Jurkat, Clone E6-1 (cell line): ENCODE data around the gene GALNT10.

Experiments used
- DNase-seq: peaks from one replicate; pipeline ENCODE4 v3.0.0-alpha.2; 2011; ENCODE audit warnings: low read depth, low spot score
- H3K4me3 ChIP-seq: 2 replicates; pipeline ENCODE4 v1.5.1; 2011; ENCODE audit warnings: mild to moderate bottlenecking, low read length, control low read depth, moderate library complexity

Gene GALNT10

DNA sequence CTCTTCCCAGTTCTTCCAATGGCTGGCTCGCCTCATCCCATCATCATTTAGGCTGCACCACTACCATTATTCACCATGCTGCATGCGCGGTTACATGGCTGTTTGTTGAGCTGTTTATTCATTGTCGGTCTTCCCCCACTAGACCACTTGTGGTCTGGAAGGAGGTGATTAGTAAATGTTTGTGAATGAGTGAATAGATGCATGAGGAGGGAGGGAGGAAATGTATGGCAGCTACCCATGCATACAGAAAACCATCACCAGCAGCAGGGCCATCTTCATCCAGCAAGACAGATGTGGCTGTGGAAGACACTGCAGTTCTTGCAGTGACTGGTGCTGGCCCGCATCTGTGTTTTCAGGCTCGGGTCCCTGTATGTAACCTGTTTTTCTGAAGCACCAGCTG lies 141.9 kb downstream of the GALNT10 start:
- DNase-seq = no peak

DNA sequence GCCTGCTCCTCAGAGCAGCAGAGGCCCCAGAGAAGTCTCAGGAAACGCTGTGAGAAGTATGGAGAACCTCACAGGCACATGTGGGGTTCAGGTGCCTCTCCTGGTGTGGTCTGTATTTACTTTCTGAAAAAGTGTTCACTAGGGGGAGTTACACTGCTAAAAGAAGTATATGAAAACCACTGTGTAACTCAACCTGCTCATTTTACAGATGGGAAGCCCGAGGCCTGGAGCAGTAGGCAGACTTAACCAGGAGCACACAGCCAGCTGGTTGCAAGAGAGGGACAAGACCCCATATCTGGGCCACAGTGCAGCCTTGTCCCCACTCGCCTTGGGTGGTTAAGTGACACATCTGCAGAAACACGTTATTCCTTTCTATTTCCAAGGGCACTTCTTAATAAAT lies 142.5 kb downstream of the GALNT10 start:
- no peak for DNase-seq
- no peak overlapping the region for H3K4me3 ChIP-seq

More for the DNA sequence above, 141.9 kb downstream of the GALNT10 start:
- H3K4me3 ChIP-seq = no peak overlapping the region

DNA sequence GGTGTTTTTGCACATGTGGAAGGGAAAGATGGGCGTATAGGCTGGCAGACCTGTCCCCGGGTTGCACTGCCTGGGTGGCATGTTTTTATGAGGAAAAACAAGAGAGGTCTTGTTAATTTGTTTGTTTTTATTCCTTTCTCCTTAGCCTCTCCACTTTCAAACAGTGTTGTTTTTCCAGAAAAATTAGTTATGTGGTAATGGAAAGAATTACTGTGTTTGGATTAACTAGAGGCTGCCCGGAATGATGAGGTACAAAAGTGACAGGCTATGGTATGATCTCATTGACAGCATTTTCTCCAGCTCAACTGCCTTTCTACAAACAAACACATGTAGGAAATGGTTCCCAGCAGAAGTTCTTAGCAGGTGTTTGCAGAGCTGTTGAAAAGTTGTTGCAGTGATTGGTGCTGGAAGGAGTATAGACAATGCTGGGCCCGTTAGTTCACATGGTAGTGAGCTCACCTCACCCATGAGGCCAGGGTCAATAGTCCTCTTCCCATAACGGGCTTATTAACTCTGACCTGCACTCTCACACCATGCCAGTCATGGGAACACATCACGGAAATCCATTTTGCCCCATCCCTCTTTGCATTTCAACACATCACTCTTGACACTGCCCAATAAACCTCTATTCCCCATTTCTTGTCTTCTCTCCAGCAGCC lies 144.0 kb downstream of the GALNT10 start:
- no peak overlapping the region for H3K4me3 ChIP-seq
- no peak for DNase-seq

DNA sequence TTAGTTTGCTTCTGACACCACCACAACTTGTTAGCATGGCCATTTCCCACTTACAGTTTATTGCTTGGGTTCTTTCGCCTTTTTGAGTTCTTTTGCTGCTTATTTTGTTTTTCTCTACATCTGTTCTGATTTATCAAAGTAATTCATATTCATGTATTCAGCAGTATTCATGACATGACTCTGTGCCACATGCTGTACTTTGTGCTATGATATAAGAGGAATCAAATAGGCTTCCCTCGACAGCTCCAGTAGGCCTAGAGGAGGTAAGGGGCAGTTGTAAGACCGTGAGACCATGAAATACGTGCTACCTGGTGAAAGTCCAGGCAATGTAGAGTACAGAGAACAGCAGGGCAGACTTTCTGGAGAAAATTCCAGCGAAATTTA lies 144.5 kb downstream of the GALNT10 start:
- no peak overlapping the region for H3K4me3 ChIP-seq
- no peak for DNase-seq

DNA sequence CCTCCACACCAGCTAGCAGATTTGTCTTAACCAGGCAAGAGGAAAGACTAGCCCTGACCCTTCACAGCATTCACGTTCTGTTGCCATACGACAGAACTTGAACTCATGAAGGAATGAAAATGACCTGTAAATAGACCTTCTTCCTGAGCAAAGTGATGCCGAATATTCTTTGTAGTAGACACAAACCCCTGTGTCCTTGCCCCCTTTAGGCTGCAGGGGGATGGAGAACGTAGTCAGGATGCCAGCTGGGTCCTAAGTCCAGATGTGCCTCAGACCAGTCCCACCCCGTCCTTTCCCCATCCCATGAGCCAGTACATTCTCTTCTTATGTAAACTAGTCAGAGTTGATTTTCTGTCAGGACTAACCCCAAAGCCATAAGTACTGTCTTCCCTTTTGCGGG lies 151.1 kb downstream of the GALNT10 start:
- no peak overlapping the region for H3K4me3 ChIP-seq
- no peak for DNase-seq

DNA sequence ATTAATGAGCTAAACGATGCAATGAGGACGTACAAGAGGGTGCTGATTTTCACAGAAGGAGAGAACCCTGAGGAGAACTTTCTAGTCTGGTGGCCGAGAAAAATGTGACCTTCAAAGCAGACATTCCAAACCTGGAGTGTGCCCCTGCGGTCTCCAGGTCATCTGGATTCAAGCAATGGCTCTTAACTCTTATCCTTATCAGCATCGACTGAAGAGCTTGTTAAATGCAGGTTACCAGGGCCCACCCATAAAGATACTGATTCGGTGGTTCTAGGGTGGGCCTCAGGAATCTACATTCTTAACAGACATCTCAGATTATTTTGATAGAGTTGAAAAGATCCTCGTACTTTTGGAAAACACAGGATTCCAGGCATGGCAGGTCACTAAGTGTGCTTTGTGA lies 151.7 kb downstream of the GALNT10 start:
- DNase-seq = no peak
- H3K4me3 ChIP-seq = no peak overlapping the region

DNA sequence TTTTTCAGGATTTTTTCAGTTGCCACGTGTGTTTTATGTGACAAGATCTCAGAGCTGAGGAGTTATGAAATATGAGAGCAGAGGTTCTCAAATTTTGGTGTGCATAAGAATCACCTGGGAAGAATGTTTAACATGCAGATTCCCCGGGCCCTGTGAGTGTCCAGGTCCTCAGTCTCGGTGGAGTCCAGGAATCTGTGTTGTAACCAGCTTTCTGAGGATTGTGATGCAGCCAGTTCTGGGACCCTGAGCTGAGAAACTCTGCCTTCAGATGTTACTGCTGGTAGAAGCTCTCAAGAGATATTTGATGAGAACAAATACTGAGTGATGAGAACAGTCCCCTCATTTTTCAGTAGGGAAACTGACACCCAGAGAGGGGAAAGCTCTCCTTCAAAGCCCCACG lies 152.4 kb downstream of the GALNT10 start:
- DNase-seq = no peak
- H3K4me3 ChIP-seq = no peak overlapping the region

DNA sequence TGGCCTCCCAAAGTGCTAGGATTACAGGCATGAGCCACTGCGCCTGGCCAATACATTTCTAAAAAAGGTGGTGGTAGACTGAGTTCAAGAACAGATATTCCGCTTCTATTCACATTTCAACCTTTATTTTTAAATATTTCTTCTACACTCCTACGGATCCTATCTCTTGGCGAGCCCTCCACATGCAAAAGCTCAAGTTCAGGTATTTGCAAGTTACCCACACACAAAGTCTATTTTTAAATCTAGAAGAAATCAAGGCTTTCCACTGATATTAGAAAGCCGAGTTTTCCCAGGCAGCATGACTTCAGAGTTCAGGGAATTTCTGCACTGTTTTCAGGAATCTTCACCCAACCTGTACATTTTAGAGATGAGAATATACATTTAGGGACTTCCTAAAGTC lies 153.9 kb downstream of the GALNT10 start:
- no peak for DNase-seq
- H3K4me3 ChIP-seq = no peak overlapping the region

DNA sequence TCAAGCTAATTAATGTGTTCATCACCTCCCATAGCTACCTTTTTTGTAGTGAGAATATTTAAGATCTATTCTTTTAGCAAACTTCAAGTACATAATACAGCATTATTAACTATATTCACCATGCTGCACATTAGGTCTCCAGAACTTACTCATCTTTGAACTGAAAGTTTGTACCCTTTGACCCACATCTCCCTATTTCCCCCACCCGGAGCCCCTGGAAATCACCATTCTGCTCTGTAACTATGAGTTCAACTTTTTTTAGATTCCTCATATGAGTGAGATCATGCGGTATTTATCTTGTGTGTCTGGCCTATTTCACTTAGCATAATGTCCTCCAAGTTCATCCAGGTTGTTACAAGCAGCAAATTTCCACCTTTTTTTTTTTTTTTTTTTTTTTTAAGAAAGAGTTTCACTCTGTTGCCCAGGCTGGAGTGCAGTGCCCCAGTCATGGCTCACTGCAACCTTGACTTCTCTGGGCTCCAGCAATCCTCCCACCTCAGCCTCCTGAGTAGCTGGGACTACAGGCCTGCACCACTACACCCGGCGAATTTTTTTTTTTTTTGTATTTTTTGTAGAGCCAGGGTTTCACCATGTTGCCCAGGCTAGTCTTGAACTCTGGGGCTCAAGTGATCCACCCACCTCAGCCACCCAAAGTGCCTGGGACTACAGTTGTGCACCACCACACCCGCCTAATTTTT lies 154.9 kb downstream of the GALNT10 start:
- no peak overlapping the region for H3K4me3 ChIP-seq
- DNase-seq = no peak

DNA sequence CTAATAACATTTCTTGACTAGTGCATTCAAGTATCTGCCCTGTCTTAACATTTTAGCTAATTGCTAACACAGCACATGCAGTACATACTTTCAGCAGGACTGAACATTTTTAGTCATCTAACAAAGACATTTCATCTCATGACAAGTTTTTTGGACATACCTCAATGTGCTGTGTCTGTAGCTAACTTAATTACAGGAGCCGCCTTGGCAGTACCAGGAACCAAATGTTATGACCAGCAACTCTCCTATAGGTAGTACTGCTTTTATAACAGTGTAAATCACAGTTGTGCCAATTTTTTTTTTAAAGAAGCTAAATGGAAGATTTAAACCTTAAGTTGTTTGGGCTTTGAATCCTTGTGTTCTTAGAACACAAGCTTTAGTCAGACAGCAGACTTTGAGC lies 155.9 kb downstream of the GALNT10 start:
- H3K4me3 ChIP-seq = no peak overlapping the region
- DNase-seq = no peak

DNA sequence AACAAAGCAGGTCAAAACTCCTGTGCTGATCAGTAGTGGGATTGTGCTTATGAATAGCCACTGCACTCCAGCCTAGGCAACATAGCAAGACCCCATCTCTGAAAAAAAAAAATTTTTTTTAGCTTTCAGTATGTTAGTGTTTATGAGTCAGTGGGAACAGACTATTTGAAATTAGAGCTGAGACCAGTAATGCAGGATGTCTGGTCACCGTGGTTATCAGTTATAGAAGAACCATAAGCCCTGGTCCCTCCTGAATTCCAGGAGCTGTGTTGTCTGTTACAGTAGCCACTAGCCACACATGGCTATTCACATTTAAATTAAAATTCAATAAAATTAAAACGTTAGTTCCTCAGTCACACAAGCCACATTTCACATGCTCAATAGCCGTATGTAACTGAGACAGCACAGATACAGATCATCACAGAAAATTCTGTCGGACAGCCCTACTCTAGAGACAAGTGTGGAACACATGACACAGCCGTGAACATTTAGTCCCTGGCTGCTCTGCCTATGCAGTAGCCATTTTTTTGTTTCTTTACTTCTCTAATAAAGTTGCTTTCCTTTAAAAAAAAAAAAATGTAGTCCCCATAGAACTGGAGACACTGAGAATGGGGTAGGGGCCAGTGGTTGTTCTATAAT lies 159.2 kb downstream of the GALNT10 start:
- no peak for DNase-seq
- H3K4me3 ChIP-seq = no peak overlapping the region

DNA sequence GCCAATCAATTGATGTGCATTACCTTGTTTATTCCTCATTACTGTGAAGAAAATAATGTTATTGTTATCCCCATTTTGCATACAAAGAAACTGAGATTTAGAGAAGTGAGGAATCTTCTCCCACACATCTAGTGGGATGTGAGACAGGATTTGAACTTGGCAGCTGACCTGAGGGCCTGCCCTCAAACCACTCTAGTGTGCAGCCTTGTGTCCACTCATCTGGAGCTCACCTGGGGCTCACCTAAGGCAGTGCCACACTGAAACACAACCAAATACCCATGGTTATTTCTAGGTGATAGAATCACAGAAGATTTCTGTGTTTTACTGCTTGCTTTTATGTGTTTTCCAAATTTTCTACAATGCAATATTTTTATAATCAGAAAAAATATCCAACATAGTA lies 160.6 kb downstream of the GALNT10 start:
- no peak overlapping the region for H3K4me3 ChIP-seq
- no peak for DNase-seq

DNA sequence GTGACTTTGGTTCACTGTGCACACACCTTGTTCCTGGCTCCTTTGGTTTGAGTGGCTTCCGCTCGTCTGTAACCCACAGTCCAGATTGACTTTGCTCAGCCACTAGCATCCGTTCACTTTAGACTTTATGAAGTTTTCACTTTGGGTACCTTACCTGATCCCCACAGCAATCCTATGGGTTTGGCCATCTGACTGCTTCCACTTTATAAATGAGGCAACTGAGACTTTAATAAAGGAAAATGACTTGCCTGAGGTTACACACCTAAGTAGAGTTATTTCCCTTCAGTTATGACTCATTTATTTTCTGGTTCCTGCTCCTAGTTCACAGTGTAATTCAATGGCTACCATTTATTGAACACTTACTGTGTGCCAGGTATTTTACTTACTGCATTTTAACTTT lies 161.0 kb downstream of the GALNT10 start:
- no peak for DNase-seq
- no peak overlapping the region for H3K4me3 ChIP-seq

DNA sequence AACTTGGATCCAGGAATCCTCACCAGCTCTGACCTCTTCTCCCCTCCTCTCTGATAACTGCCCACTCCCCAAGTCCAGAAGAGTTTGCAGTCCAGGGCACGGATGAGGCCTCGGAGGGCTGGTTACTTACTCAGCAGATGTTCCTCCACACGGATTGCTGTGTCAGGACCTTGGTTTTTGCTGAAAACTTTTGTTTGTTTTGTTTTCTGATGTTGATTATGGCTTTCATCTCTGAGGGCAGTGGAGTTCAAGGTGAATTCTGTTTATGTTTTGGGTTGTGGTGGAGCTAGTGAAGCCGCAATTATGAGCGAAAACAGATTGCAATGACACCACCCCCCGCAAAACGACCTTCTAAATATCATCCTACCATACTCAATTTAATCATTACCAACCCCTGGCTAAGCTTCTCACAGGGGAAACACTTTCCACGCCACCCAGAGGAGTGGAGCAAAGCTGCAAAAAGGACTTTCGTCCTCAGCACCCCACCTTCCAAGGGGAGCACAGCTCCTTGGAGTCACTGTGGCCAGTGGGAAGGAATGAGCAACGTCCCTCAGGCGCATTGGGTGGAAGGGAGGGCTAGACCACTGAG lies 162.5 kb downstream of the GALNT10 start:
- H3K4me3 ChIP-seq = no peak overlapping the region
- DNase-seq = no peak

DNA sequence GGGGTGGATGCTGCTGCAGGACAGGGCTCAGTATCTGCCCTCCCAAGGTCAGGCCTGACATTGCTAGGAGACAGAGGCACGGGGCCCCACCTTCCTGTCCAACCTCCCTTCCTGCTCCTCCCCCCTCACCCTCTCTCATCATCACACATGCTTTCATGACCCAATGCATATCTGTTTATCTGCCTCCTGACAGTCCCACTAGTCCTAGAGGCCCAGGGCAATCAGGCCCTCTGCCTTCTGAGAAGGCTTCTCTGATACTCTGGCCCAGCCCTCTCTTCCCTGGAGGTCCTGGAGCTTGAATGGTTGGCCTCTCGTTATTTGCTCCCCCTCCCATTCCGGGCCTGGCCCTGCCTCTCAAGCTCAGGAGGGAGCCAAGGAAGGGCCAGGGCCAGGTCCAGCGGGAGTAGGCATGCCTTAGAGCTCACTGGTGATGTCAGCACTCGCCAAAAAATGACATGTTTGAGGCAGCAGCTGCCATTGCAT lies 164.6 kb downstream of the GALNT10 start:
- no peak overlapping the region for H3K4me3 ChIP-seq
- DNase-seq = no peak

DNA sequence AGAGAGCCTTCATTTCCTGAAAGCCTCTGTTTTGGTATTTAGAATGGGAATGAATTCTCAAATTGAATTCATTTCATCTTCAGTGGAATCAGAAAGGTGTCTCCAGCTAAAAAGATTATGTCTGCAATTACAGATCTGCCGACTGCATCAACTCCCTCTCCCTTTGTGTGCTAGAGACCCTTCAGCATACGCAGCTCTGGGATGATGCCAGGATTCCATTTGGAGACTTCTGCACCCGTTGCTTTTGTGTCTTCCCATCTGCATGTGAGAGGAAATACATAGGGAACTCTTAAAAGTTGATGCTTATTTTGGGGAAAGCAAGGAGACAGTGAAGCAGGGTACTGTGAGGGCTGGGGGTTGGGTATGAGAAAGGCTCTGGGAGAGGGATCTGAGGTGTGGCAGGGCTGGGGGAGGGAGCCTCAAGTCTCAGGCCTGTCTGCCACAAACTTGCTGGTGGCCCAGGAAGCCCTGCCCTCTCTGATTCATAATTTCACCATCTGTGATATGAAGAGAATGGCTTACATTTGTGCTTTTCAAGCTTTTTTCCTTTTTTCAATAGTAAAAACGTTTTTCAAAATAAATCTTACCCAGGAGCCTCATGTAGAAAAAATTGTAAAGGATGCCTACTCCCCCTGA lies 165.6 kb downstream of the GALNT10 start:
- no peak for DNase-seq
- no peak overlapping the region for H3K4me3 ChIP-seq

DNA sequence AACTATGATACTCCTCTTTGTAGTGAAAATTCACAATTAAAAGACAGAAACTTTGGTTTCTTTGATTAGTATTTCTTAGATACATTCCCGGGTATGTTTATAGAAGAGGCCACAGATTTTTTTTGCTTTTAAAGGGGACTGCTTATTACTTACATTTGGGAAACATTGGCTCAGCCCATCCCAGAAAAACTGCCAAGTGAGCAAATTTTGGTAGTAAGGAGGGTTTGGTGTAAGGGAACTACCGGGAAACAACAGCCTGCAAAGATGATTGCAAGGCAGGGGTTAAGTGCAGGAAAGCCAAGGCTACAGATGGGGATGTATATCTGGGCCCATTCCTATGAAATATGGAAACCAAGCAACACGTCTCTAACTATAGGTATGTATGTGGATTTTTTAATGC lies 166.4 kb downstream of the GALNT10 start:
- no peak for DNase-seq
- no peak overlapping the region for H3K4me3 ChIP-seq

DNA sequence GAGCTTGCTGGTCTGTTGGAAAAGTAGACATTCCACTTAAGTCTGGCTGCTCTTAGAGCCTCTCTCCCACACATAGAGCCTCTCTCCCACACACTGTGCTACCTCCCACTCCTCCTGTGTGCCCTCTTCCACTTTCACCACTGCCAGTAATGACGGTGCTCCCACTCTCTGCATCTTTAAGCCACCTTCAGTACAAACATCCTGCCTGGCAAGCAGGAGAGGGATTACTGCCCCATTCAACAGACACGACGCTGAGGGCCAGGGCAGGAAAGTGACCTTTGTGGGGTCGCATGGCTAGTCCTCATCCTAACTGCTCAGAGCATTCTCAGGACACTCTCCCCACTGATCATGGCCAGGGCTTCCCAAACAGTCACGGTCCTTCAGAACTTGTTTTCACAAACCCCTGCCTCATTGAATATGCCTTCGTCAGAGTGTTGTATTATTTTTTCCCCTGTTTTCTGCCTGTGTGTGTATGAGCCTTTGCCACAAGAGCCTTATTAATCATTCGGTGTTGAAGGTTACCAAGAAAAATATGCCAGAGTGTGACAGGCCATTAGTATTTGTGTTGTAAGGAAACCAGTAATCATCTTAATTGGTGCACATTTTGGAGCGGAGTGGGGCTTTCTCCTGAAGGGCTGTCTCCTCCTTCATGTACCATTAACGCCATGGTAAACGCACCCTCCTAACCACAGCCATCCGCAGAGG lies 168.1 kb downstream of the GALNT10 start:
- no peak overlapping the region for H3K4me3 ChIP-seq

DNA sequence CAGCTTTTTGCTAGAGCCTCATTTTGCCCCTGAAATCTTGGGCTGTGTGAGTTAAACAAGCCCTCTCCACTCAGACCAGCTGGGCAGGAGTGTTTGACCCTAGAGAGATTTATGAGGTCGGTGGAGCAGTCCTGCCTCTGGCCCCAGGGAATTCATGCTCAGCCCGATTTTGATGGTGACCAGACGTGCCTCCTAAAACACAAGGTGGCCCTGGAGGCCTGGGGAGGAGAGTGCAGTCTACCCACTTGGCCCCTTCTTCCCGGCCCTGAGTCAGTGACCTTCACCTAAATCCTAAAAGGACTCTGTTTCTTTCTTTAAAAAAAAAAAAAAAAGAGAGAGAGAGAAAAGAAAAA lies 168.7 kb downstream of the GALNT10 start:
- DNase-seq = no peak
- no peak overlapping the region for H3K4me3 ChIP-seq

More for the DNA sequence above, 168.1 kb downstream of the GALNT10 start:
- DNase-seq = no peak
